ENCODE data around the gene PUS1. TPM values are rescaled to one million over a fixed set of nuclear protein-coding genes. Genes with fewer than 3 reads are reported as not detected.

The PUS1 gene
- total RNA-seq, 3 donors from 2014 or later = 21.0 to 28.3 (median 22.9) TPM

DNA sequence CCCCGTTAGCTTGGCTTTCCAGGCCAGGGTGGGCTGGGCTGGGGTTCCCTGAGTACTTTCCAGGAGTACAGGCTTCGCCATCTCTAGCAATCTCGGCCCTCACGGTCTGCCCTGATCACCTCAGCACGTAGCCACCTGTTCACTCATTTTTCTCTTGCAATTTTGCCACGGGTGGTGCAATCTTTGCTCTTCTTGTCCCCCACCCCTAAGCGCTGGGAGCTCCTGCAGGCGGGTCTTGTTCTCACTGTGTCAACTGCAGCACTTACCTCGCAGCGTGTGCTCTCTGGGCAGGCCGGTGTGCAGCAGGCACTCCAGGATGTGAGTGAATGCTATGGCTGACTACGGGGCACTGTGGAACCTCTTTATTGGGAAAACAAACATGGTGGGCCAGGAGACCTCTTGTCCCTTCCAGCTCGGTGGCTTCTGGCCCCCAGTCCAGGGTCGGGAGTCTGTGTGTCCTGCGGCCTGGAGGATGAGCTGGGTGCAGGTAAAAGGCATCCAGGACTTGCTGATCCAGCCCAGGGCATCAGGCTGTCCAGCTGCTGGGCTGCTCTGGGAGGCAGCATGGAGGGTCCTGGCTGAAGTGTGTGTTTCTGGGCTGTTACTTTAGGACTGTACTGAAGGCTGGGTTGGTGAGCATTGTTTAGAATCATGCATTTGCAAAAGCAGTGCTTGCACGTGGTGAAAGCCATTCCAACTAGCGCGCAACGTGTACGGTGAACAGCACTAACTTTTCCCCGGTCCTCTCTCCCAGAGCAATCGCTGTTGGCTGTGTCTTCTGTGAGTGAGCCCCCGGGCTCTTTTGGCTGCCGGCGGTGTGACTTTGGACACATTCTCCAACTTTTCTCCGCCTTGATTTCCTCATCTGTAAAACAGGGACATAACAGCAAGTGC, 36.1 kb upstream of the PUS1 start:
- Histone ChIP-seq H3K36me3 (ENCODE audit: low read depth) (no peaks in the 10 kb centered on the region), H3K9me3 (no peaks in the 10 kb centered on the region), H3K4me1 (ENCODE audit: low read depth) (peaks cover 13% of the 10 kb centered on the region), H3K4me3 (no peak overlapping the region)
- ATAC-seq (no peak), DNase-seq (no peak)
- intact Hi-C loops (cut with DNase I, micrococcal nuclease) = no loop called here
- TF ChIP-seq, protein P1, sequence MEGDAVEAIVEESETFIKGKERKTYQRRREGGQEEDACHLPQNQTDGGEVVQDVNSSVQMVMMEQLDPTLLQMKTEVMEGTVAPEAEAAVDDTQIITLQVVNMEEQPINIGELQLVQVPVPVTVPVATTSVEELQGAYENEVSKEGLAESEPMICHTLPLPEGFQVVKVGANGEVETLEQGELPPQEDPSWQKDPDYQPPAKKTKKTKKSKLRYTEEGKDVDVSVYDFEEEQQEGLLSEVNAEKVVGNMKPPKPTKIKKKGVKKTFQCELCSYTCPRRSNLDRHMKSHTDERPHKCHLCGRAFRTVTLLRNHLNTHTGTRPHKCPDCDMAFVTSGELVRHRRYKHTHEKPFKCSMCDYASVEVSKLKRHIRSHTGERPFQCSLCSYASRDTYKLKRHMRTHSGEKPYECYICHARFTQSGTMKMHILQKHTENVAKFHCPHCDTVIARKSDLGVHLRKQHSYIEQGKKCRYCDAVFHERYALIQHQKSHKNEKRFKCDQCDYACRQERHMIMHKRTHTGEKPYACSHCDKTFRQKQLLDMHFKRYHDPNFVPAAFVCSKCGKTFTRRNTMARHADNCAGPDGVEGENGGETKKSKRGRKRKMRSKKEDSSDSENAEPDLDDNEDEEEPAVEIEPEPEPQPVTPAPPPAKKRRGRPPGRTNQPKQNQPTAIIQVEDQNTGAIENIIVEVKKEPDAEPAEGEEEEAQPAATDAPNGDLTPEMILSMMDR (IDR thresholded peaks at IDR 0.05) = no peak

DNA sequence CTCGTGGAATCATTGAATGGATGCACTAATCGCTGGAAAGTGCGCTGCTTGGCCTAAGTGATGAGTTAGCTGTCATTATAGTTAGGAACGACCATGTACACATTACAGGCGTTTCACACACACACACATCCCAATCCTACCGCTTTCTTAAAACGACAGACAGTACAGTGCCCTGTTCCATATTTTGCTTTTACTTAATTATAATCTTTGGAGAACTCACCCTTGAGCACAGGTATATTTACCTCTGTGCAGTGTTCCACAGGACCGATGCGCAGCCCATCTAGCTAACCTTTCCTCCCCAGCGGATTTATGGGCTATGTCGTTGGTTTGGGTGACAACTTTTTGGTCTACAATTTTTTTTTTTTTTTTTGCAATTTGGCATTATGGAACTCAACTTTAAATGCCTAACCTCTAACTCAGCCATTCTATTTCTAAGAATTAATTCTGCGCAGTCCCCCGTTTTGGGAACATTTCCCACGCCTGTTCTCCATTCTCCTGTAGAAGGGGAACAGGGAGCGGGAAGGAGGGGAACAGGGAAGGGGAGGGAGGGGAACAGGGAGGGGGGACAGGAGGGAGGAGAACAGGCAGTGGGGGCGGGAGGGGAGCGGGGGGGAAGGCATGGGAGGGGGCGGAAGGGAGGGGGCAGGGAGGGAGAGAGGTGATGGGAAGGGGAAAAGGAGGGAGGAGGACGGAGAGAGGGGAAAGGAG, 35.3 kb upstream of the PUS1 start:
- ATAC-seq = no peak
- intact Hi-C loops (cut with DNase I, micrococcal nuclease) = no loop called here
- Histone ChIP-seq H3K36me3 (ENCODE audit: low read depth) (no peaks in the 10 kb centered on the region), H3K4me3 (no peak overlapping the region), H3K9me3 (no peaks in the 10 kb centered on the region), H3K4me1 (ENCODE audit: low read depth) (peaks cover 13% of the 10 kb centered on the region)
- TF ChIP-seq, protein P1 (IDR thresholded peaks at IDR 0.05) = no peak
- no peak for DNase-seq

GRCh38 chr12:131894313-131894860, 34.7 kb upstream of the PUS1 start, which contains the start of gene ULK1:
Gene ULK1, plus strand, starts transcription at chr12:131894622. Its CDS starts 380 bp downstream, at chr12:131895002.
- DNase-seq = peak; percentile 93 to 97 (median 95)
- Histone ChIP-seq H3K9me3 (no peaks in the 10 kb centered on the region), H3K4me3 (peak within 1 kb of the TSS; percentile 32), H3K36me3 (ENCODE audit: low read depth) (no peaks in the 10 kb centered on the region), H3K4me1 (ENCODE audit: low read depth) (peaks cover 13% of the 10 kb centered on the region)
- intact Hi-C loops (cut with DNase I, micrococcal nuclease) = no loop called here
- TF ChIP-seq, protein P1 (IDR thresholded peaks at IDR 0.05) = no peak
- ATAC-seq = peak; percentile 86

- ATAC-seq (no peak), DNase-seq (peak in 2 of 3 donors; percentile 30 to 58)
- H3K36me3 ChIP-seq (ENCODE audit: low read depth) = no peaks in the 10 kb centered on the region
- no peaks in the 10 kb centered on the region for H3K9me3 ChIP-seq
- intact Hi-C loops (cut with DNase I, micrococcal nuclease) = no loop called here
- peaks cover 13% of the 10 kb centered on the region for H3K4me1 ChIP-seq (ENCODE audit: low read depth)
- H3K4me3 ChIP-seq = peak overlapping the region; percentile 32
- TF ChIP-seq, protein P1 (IDR thresholded peaks at IDR 0.05) = no peak
Measured at GRCh38 chr12:131894981-131895639, 34.0 kb upstream of the PUS1 start.

GRCh38 chr12:131895640-131896079, 33.4 kb upstream of the PUS1 start:
- TF ChIP-seq, protein P1 (IDR thresholded peaks at IDR 0.05) = no peak
- H3K36me3 ChIP-seq (ENCODE audit: low read depth) = no peaks in the 10 kb centered on the region
- DNase-seq = peak in 1 of 3 donors; percentile 37
- peaks cover 13% of the 10 kb centered on the region for H3K4me1 ChIP-seq (ENCODE audit: low read depth)
- intact Hi-C loops (cut with DNase I, micrococcal nuclease) = no loop called here
- peak overlapping the region; percentile 7 for H3K4me3 ChIP-seq
- peak; percentile 2 for ATAC-seq
- H3K9me3 ChIP-seq = no peaks in the 10 kb centered on the region

Data from mucosa of descending colon (tissue), 3 donors.